ENCODE results near the gene VSTM5.

Gene VSTM5

GRCh38 chr11:93842034-93842433 lies 8.4 kb downstream of the VSTM5 start:
- DNase-seq = no peak

GRCh38 chr11:93841446-93841845 lies 9.0 kb downstream of the VSTM5 start:
- no peak for DNase-seq

- DNase-seq = no peak
These were observed 9.4 kb downstream of the VSTM5 start for GRCh38 chr11:93840981-93841380.

- no peak for DNase-seq
These were observed 10.2 kb downstream of the VSTM5 start for GRCh38 chr11:93840180-93840579.

- no peak for DNase-seq
These were observed 11.5 kb downstream of the VSTM5 start for GRCh38 chr11:93838967-93839366.

GRCh38 chr11:93832780-93833179 lies 17.6 kb downstream of the VSTM5 start:
- DNase-seq = no peak

GRCh38 chr11:93831343-93832127 lies 18.9 kb downstream of the VSTM5 start:
- no peak for DNase-seq

- no peak for DNase-seq
These were observed 20.8 kb downstream of the VSTM5 start for GRCh38 chr11:93829598-93829997.

- DNase-seq = no peak
These were observed 23.1 kb downstream of the VSTM5 start for GRCh38 chr11:93827363-93827762.

- DNase-seq = no peak
These were observed 27.2 kb downstream of the VSTM5 start for GRCh38 chr11:93823210-93823609.

GRCh38 chr11:93822359-93822758 lies 28.1 kb downstream of the VSTM5 start:
- no peak for DNase-seq

- no peak for DNase-seq
These were observed 28.8 kb downstream of the VSTM5 start for GRCh38 chr11:93821617-93822016.

GRCh38 chr11:93820847-93821246 lies 29.6 kb downstream of the VSTM5 start:
- no peak for DNase-seq

GRCh38 chr11:93819966-93820695 lies 30.3 kb downstream of the VSTM5 start:
- DNase-seq = no peak

GRCh38 chr11:93817426-93818348 lies 32.7 kb downstream of the VSTM5 start:
- no peak for DNase-seq

GRCh38 chr11:93814966-93815633 lies 35.3 kb downstream of the VSTM5 start:
- no peak for DNase-seq

- no peak for DNase-seq
These were observed 36.4 kb downstream of the VSTM5 start for GRCh38 chr11:93813974-93814373.

GRCh38 chr11:93807980-93808379 lies 42.4 kb downstream of the VSTM5 start:
- no peak for DNase-seq

GRCh38 chr11:93804879-93805278 lies 45.5 kb downstream of the VSTM5 start:
- no peak for DNase-seq

GRCh38 chr11:93801366-93801765 lies 49.1 kb downstream of the VSTM5 start:
- DNase-seq = no peak

GRCh38 chr11:93796441-93797231 lies 53.8 kb downstream of the VSTM5 start:
- no peak for DNase-seq

GRCh38 chr11:93791493-93791892 lies 58.9 kb downstream of the VSTM5 start:
- DNase-seq = no peak

All from CD4-positive, alpha-beta T cell treated with Interleukin-21 for 1 hour (primary cell).